GM23248 (cell line): ENCODE measurements around the gene AMIGO2. TPM values are rescaled to one million over a fixed set of nuclear protein-coding genes. Genes with fewer than 3 reads are reported as not detected.

Source experiments
- DNase-seq: peaks from one replicate; pipeline ENCODE4 v3.0.0-alpha.2; 2015
- H2AFZ ChIP-seq: fragments of 200-600 bp; sonication (generic); 2 replicates; pipeline ENCODE4 v1.6.1; 2016; ENCODE audit warnings: antibody characterized with exemption
- H3F3A ChIP-seq: fragments of 200-600 bp; sonication (generic); 2 replicates; pipeline ENCODE4 v1.6.1; 2016; ENCODE audit warnings: mild to moderate bottlenecking, antibody characterized with exemption, mixed run types; ENCODE audit not compliant: insufficient read depth
- H3K27ac ChIP-seq: fragments of 200-600 bp; sonication (generic); 2 replicates; pipeline ENCODE4 v1.5.1; 2016; ENCODE audit warnings: mild to moderate bottlenecking
- H3K27me3 ChIP-seq: fragments of 200-600 bp; sonication (generic); replicated peaks from 2 replicates; pipeline ENCODE4 v1.6.1; 2016; ENCODE audit warnings: mild to moderate bottlenecking; ENCODE audit not compliant: insufficient read depth
- H3K36me3 ChIP-seq: fragments of 200-600 bp; sonication (generic); 2 replicates; pipeline ENCODE4 v1.6.1; 2016; ENCODE audit warnings: low read depth, mild to moderate bottlenecking
- H3K4me1 ChIP-seq: fragments of 200-600 bp; sonication (generic); 2 replicates; pipeline ENCODE4 v1.6.1; 2016; ENCODE audit warnings: mild to moderate bottlenecking; ENCODE audit not compliant: insufficient read depth
- H3K4me2 ChIP-seq: fragments of 200-600 bp; sonication (generic); one replicate; pipeline ENCODE4 v1.6.1; 2016; ENCODE audit warnings: mild to moderate bottlenecking; ENCODE audit not compliant: unreplicated experiment
- H3K4me3 ChIP-seq: fragments of 200-600 bp; sonication (generic); 2 replicates; pipeline ENCODE4 v1.5.1; 2016; ENCODE audit warnings: mild to moderate bottlenecking
- H3K79me2 ChIP-seq: fragments of 200-600 bp; sonication (generic); 2 replicates; pipeline ENCODE4 v1.6.1; 2016; ENCODE audit warnings: mild to moderate bottlenecking; ENCODE audit not compliant: insufficient read depth
- H3K9ac ChIP-seq: fragments of 200-600 bp; sonication (generic); 2 replicates; pipeline ENCODE4 v1.6.1; 2016; ENCODE audit warnings: mild to moderate bottlenecking
- H3K9me2 ChIP-seq: fragments of 200-600 bp; sonication (generic); 2 replicates; pipeline ENCODE4 v1.6.1; 2016; ENCODE audit warnings: mixed run types, mild to moderate bottlenecking, moderate library complexity; ENCODE audit not compliant: insufficient read depth
- H3K9me3 ChIP-seq: fragments of 200-600 bp; sonication (generic); one replicate; pipeline ENCODE4 v1.6.1; 2017; ENCODE audit warnings: low read depth
- H4K20me1 ChIP-seq: fragments of 200-600 bp; sonication (generic); 2 replicates; pipeline ENCODE4 v1.6.0; 2016; ENCODE audit not compliant: insufficient read depth
- EZH2 ChIP-seq: fragments of 200-600 bp; sonication (generic); IDR thresholded peaks from 2 replicates; pipeline ENCODE4 v1.6.1; 2018; ENCODE audit warnings: antibody characterized with exemption, mild to moderate bottlenecking; ENCODE audit not compliant: insufficient read depth, poor library complexity, severe bottlenecking
- EZH2phosphoT487 ChIP-seq: fragments of 200-600 bp; sonication (generic); IDR thresholded peaks from 2 replicates; pipeline ENCODE4 v1.6.1; 2018; ENCODE audit warnings: antibody characterized with exemption, moderate library complexity, mild to moderate bottlenecking, low read depth; ENCODE audit not compliant: insufficient read depth
- WGBS, 2 experiments: methylation state at CpG; one replicate each; pipeline ENCODE4 v1.1.6; 2015 to 2017; ENCODE audit warnings: low lambda C conversion rate in 2 of 2, low coverage in 1 of 2; ENCODE audit errors: missing lambda C conversion rate in 2 of 2; 5-methylcytosine and 5-hydroxymethylcytosine counted together
- in situ Hi-C: fragments of 300-500 bp; cut with MboI; formaldehyde crosslinking; loops from 2 replicates; pipeline ENCODE4 v1.15.0; 2020
- polyA plus RNA-seq: library from polyadenylated mRNA; unstranded; fragments of >200 nt; fragmentation: Nextera tagmentation; extraction: Ambion mirVana; gene quantifications from 2 replicates; pipeline ENCODE4 v1.2.1, GENCODE V29; 2016
- total RNA-seq: library from RNA; depleted of rRNA; stranded (reverse); fragments of >200 nt; shearing (Covaris generic); gene quantifications from 2 replicates; pipeline ENCODE4 v1.2.3, GENCODE V29; 2014

Gene AMIGO2
- total and polyA plus RNA-seq, 2 experiments from 2014 or later: 19.6 to 29.9 TPM

DNA sequence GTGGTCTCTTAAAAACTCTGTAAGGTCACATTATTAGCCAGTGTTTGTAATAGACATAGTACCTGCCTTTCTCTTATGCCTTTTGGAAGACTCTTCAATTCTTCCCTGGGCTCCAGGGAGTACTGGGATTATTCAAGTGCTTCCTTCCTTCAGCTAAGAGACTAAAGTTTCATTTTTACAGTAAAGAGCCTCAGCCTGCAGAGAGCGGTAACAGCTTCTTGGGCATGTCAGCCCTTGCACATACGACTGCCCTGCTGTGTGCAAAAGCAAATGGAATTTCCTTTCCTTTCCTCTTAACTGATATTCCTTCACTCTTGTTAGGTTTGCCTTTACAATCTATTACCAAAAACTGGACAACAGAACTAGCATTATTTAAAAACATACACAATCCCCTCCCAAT lies 32.9 kb upstream of the AMIGO2 start:
- in situ Hi-C loops: no loop called here
- no peaks in the 10 kb centered on the region for H4K20me1 ChIP-seq
- WGBS, 2 experiments: 97 to 100% methylated on average over 2 of the region's 2 CpGs

GRCh38 chr12:47111854-47112253 lies 32.1 kb upstream of the AMIGO2 start:
- Histone ChIP-seq H3K9ac (no peak overlapping the region), H3K9me2 (no peaks in the 10 kb centered on the region), H3K79me2 (no peaks in the 10 kb centered on the region), H3K9me3 (no peaks in the 10 kb centered on the region), H3K27me3 (no peaks in the 10 kb centered on the region), H3K27ac (no peak overlapping the region), H2AFZ (no peak overlapping the region), H3K4me1 (no peaks in the 10 kb centered on the region), H3K4me3 (no peak overlapping the region), H3K36me3 (no peaks in the 10 kb centered on the region), H4K20me1 (no peaks in the 10 kb centered on the region), H3K4me2 (no peak overlapping the region), H3F3A (no peaks in the 10 kb centered on the region)
- 74 to 80% methylated on average over 6 of the region's 6 CpGs for WGBS, 2 experiments
- in situ Hi-C loops: no loop called here
- no peak for DNase-seq
- TF ChIP-seq EZH2phosphoT487 (no peak), EZH2 (no peak)

More for the DNA sequence above, 32.9 kb upstream of the AMIGO2 start:
- no peak overlapping the region for H3K4me3 ChIP-seq
- no peak overlapping the region for H2AFZ ChIP-seq
- no peaks in the 10 kb centered on the region for H3K9me2 ChIP-seq
- no peak overlapping the region for H3K9ac ChIP-seq
- no peak for DNase-seq
- no peaks in the 10 kb centered on the region for H3K79me2 ChIP-seq
- H3K9me3 ChIP-seq: no peaks in the 10 kb centered on the region
- no peaks in the 10 kb centered on the region for H3F3A ChIP-seq
- no peaks in the 10 kb centered on the region for H3K36me3 ChIP-seq
- no peaks in the 10 kb centered on the region for H3K27me3 ChIP-seq
- H3K4me2 ChIP-seq: no peak overlapping the region
- H3K4me1 ChIP-seq: no peaks in the 10 kb centered on the region
- H3K27ac ChIP-seq: no peak overlapping the region
- TF ChIP-seq EZH2phosphoT487: no peak
- no peak for TF ChIP-seq EZH2

- no peak for DNase-seq
- Histone ChIP-seq H3K27ac (no peak overlapping the region), H3K4me3 (no peak overlapping the region), H3K4me2 (no peak overlapping the region), H3K4me1 (no peaks in the 10 kb centered on the region), H2AFZ (no peak overlapping the region), H3K27me3 (no peaks in the 10 kb centered on the region), H3K9ac (no peak overlapping the region), H4K20me1 (no peaks in the 10 kb centered on the region), H3K9me2 (no peaks in the 10 kb centered on the region), H3K79me2 (no peaks in the 10 kb centered on the region), H3F3A (no peaks in the 10 kb centered on the region), H3K9me3 (no peaks in the 10 kb centered on the region), H3K36me3 (no peaks in the 10 kb centered on the region)
- TF ChIP-seq EZH2: no peak
- TF ChIP-seq EZH2phosphoT487: no peak
- in situ Hi-C loops: no loop called here
- WGBS, 2 experiments: 96 to 100% methylated on average over 2 of the region's 2 CpGs
Observed at GRCh38 chr12:47111392-47111778, 31.6 kb upstream of the AMIGO2 start.

- in situ Hi-C loops: no loop called here
- no peaks in the 10 kb centered on the region for H3K9me3 ChIP-seq
- no peak overlapping the region for H3K4me3 ChIP-seq
- TF ChIP-seq EZH2: no peak
- no peak for TF ChIP-seq EZH2phosphoT487
- no peaks in the 10 kb centered on the region for H3K36me3 ChIP-seq
- no peak overlapping the region for H3K4me2 ChIP-seq
- H3K27me3 ChIP-seq: no peaks in the 10 kb centered on the region
- no peaks in the 10 kb centered on the region for H4K20me1 ChIP-seq
- H3K9me2 ChIP-seq: no peaks in the 10 kb centered on the region
- no peak for DNase-seq
- no peaks in the 10 kb centered on the region for H3K79me2 ChIP-seq
- no peak overlapping the region for H3K27ac ChIP-seq
- no peaks in the 10 kb centered on the region for H3K4me1 ChIP-seq
- no peak overlapping the region for H2AFZ ChIP-seq
- 91 to 93% methylated on average over 2 of the region's 2 CpGs for WGBS, 2 experiments
- no peak overlapping the region for H3K9ac ChIP-seq
- no peaks in the 10 kb centered on the region for H3F3A ChIP-seq
Observed at GRCh38 chr12:47110718-47111391, 31.1 kb upstream of the AMIGO2 start.
